AG09309 (cell line): ENCODE results near the gene CPVL.

ENCODE experiments used
- DNase-seq: peaks from one replicate; pipeline ENCODE4 v3.0.0-alpha.2; 2010; ENCODE audit warnings: low read depth
- H3K4me3 ChIP-seq: 2 replicates; pipeline ENCODE4 v1.5.1; 2011; ENCODE audit warnings: mild to moderate bottlenecking, low read depth, low read length, moderate library complexity; ENCODE audit not compliant: control insufficient read depth
- TF ChIP-seq, protein P1 (sequence below): IDR thresholded peaks from 2 replicates; pipeline ENCODE4 v1.5.1; 2011; ENCODE audit warnings: mild to moderate bottlenecking, low read depth, low read length, inconsistent platforms; ENCODE audit not compliant: insufficient read depth, control insufficient read depth; ENCODE audit errors: missing control alignments

CPVL gene

DNA sequence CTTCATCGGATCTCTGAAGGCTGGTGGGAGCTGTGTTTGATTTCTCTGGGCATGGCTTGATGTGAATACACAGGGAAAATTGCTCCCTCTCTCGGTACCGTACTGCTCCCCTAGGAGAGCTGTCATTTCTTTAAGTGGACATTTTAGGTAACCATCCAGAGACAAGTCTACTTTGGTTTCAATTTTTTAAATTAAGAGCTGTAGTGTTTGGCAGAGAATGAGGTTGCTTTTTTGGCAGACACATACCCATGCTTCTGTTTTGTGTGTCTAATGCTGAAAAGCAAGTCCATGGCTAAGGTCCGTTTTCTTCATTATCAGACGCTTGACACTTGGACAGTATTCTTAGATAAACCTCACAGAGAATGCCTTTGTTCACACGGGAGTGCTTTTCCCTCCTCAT is 127.0 kb downstream of the CPVL start:
- no peak for DNase-seq
- TF ChIP-seq, protein P1, sequence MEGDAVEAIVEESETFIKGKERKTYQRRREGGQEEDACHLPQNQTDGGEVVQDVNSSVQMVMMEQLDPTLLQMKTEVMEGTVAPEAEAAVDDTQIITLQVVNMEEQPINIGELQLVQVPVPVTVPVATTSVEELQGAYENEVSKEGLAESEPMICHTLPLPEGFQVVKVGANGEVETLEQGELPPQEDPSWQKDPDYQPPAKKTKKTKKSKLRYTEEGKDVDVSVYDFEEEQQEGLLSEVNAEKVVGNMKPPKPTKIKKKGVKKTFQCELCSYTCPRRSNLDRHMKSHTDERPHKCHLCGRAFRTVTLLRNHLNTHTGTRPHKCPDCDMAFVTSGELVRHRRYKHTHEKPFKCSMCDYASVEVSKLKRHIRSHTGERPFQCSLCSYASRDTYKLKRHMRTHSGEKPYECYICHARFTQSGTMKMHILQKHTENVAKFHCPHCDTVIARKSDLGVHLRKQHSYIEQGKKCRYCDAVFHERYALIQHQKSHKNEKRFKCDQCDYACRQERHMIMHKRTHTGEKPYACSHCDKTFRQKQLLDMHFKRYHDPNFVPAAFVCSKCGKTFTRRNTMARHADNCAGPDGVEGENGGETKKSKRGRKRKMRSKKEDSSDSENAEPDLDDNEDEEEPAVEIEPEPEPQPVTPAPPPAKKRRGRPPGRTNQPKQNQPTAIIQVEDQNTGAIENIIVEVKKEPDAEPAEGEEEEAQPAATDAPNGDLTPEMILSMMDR = peak; percentile 45
- no peak overlapping the region for H3K4me3 ChIP-seq

DNA sequence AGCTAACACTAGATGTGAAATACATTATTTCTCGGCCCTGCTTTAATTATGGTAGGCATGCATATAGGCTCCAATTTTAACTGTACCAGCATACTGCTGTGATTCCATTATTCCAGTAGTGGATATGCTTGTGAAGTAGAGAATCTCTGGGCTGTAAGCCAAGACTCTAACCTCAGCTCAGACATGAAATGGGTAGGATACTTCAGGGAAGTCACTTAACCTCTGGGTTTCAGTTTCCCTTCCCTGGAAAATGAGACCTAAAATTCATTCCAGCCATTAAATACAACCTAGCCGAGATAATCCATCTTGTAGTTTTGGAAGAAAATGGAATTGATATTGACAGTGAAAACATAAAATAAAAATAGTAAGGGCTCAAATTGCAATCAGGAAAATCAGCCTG is 128.6 kb downstream of the CPVL start:
- TF ChIP-seq, protein P1 = no peak
- no peak for DNase-seq
- no peak overlapping the region for H3K4me3 ChIP-seq

DNA sequence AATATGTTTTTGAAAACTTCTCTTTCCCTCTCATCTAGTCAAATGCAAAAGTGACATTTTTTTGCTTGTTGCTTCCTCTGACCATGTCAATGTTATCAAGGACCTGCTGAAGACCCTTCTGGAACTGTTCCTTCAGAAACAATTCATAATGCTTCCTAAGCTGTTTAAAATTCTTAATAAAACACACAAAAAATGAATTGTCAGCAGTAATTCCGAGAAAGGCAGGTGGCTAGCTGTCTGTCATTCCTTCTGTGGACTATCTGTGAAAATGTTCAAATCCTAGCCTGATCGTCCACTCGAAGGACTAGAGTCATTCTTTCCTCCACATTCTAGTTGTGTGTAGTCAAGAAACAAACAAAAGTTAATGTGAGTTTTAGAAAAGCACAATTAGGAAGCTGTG is 131.6 kb downstream of the CPVL start:
- H3K4me3 ChIP-seq = no peak overlapping the region

DNA sequence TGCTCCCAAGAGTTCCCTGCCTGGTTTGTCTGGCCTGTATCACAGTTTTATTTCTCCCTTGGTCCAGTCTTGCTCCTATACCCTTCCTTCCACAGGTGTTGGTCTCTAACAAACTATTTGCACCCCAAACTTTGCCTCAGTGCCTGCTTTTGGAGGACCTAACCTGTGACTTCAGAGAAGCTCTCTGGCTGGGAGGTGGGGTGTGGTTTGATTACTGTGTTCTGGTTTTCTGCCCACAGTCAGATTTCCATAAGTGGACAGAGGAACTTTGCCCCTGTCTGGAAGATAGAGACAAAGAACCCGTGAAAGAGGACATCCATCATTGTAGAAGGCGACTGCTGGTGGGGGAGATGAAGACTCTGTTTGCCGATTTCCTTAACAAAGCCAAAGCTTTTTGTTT is 132.4 kb downstream of the CPVL start:
- no peak overlapping the region for H3K4me3 ChIP-seq
- DNase-seq = no peak
- TF ChIP-seq, protein P1 = no peak

More for the DNA sequence above, 131.6 kb downstream of the CPVL start:
- TF ChIP-seq, protein P1 = no peak
- no peak for DNase-seq

DNA sequence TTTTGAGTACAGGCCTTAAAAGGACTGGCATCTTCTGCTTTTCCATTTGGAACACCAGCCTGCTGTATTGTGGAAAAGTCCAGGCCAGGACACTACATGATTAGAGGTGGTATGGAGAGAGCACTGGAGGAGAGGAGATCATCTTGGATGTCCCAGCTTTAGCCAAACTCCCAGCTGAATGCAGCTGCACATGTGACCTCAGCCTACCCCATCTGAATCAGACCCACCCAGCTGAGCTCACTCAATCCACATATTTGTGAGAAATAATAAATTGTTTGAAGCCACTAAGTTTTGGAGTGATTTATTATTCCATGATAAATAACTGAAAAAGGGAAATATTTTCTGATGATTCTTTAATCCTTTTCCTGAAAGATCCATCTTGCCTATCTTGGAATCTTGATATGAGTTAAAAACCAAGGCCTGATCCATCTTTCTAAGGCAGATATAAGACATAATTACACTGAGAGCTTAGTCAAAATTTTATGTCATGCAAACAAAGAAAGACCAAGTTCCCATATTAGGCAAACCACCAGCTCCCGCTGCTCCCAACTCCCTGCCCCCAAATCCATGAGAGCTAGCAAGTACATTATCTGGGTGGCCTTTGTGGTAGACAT is 133.1 kb downstream of the CPVL start:
- TF ChIP-seq, protein P1 = no peak
- no peak overlapping the region for H3K4me3 ChIP-seq
- DNase-seq = no peak

DNA sequence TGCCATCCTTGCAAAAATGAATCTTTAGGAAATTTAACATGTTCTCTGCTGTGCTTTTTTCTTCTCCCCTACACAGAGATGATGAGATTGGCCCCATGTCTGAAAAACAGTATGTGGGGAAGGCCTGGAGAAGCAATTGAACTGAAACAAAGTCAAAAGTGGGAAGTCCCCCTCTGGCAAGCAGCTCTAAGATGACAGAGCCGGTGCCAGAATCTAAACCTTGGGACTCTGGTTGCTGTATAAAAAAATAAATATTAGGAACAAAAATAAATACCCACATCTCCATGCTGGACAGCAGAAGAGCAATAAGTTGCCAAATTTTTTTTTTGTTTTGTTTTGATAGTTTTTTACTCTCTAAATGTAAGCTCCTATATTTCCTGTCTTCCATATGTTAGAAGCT is 136.4 kb downstream of the CPVL start:
- DNase-seq = no peak
- H3K4me3 ChIP-seq = no peak overlapping the region
- TF ChIP-seq, protein P1 = no peak
